K562 (cell line): Measurements from ENCODE around the gene DNAJC8. TPM values are rescaled to one million over a fixed set of nuclear protein-coding genes. Genes with fewer than 3 reads are reported as not detected.
A peak's percentile ranks its signal among the peaks of the same experiment; 100 is the strongest.

Experiments
- ATF1 ChIP-seq, 2 experiments: fragments of 450-650 bp in 1 of 2; IDR thresholded peaks; 2 replicates each; pipeline ENCODE4 v1.6.1; 2016; ENCODE audit warnings: missing compliant biosample characterization in 1 of 2, missing genetic modification characterization in 1 of 2
- ATF7 ChIP-seq: fragments of 450-650 bp; IDR thresholded peaks from 2 replicates; pipeline ENCODE4 v1.7.1; 2014; ENCODE audit warnings: mild to moderate bottlenecking, moderate library complexity
- BRF1 ChIP-seq: IDR thresholded peaks from 3 replicates; pipeline ENCODE4 v1.6.1; 2011; ENCODE audit warnings: borderline replicate concordance, mild to moderate bottlenecking; ENCODE audit not compliant: insufficient read length; ENCODE audit errors: extremely low read depth
- CHD4 ChIP-seq: fragments of 200-600 bp; sonication (generic); IDR thresholded peaks from 3 replicates; pipeline ENCODE4 v1.6.1; 2012; ENCODE audit warnings: low read depth, mild to moderate bottlenecking, mixed read lengths, low read length, inconsistent platforms; ENCODE audit not compliant: insufficient read depth, insufficient replicate concordance, poor library complexity, severe bottlenecking
- IRF2 ChIP-seq: sonication (generic); formaldehyde crosslinking; IDR thresholded peaks from 2 replicates; pipeline ENCODE4 v1.8.1; 2022; ENCODE audit warnings: mild to moderate bottlenecking, missing genetic modification reagents
- KLF6 ChIP-seq: fragments of 250-450 bp; sonication (Bioruptor Pico); IDR thresholded peaks from 2 replicates; pipeline ENCODE4 v1.4.0; 2020; ENCODE audit warnings: mild to moderate bottlenecking, moderate library complexity, borderline replicate concordance
- LCOR ChIP-seq: sonication (generic); formaldehyde crosslinking; IDR thresholded peaks from 2 replicates; pipeline ENCODE4 v1.8.0; 2022; ENCODE audit warnings: mild to moderate bottlenecking, missing genetic modification reagents
- MLLT1 ChIP-seq, 2 experiments: fragments of 450-650 bp; IDR thresholded peaks; 2 replicates each; pipeline ENCODE4 v1.6.1; 2016
- NFIC ChIP-seq: fragments of 450-650 bp; IDR thresholded peaks from 2 replicates; pipeline ENCODE4 v1.6.1; 2017; ENCODE audit warnings: mild to moderate bottlenecking, inconsistent platforms
- NR2F6 ChIP-seq: fragments of 450-650 bp; formaldehyde crosslinking; IDR thresholded peaks from 2 replicates; pipeline ENCODE4 v1.4.0; 2020; ENCODE audit warnings: mild to moderate bottlenecking
- PRPF4 ChIP-seq: fragments of 200-400 bp; formaldehyde crosslinking; IDR thresholded peaks from one replicate; pipeline ENCODE4 v1.6.1; 2017; ENCODE audit warnings: low read length, low read depth, mild to moderate bottlenecking; ENCODE audit not compliant: insufficient read depth, poor library complexity, severe bottlenecking
- RB1 ChIP-seq: fragments of 450-650 bp; IDR thresholded peaks from 2 replicates; pipeline ENCODE4 v1.6.1; 2017; ENCODE audit warnings: low read depth, mild to moderate bottlenecking
- SP1 ChIP-seq: sonication (generic); formaldehyde crosslinking; IDR thresholded peaks from 2 replicates; pipeline ENCODE4 v1.8.1; 2022; ENCODE audit warnings: mild to moderate bottlenecking, missing genetic modification reagents
- SPI1 ChIP-seq: IDR thresholded peaks from 2 replicates; pipeline ENCODE4 v1.6.1; 2011; ENCODE audit warnings: low read depth, low read length, control low read depth, borderline replicate concordance
- TAF1 ChIP-seq: IDR thresholded peaks from 2 replicates; pipeline ENCODE4 v1.6.1; 2011; ENCODE audit warnings: mild to moderate bottlenecking, low read length, moderate library complexity; ENCODE audit not compliant: insufficient read depth, control insufficient read depth, severe bottlenecking; ENCODE audit errors: extremely low read depth
- USF1 ChIP-seq: sonication (generic); formaldehyde crosslinking; IDR thresholded peaks from 2 replicates; pipeline ENCODE4 v1.9.0; 2022; ENCODE audit warnings: mild to moderate bottlenecking, missing genetic modification reagents
- ZKSCAN8 ChIP-seq: fragments of 200-800 bp; sonication (Bioruptor generic); IDR thresholded peaks from 2 replicates; pipeline ENCODE4 v1.6.1; 2016; ENCODE audit warnings: missing genetic modification characterization, missing compliant biosample characterization
- ZNF274 ChIP-seq: IDR thresholded peaks from 2 replicates; pipeline ENCODE4 v1.6.1; 2011; ENCODE audit warnings: low read depth, mild to moderate bottlenecking, low read length, moderate library complexity, borderline replicate concordance
- ZNF609 ChIP-seq: sonication (generic); formaldehyde crosslinking; IDR thresholded peaks from 2 replicates; pipeline ENCODE4 v1.8.1; 2023; ENCODE audit warnings: missing genetic modification reagents, mild to moderate bottlenecking, borderline replicate concordance
- polyA plus RNA-seq, 8 experiments: library from polyadenylated mRNA; depleted of rRNA in 4 of 8; stranded (reverse) in 5 of 8; unstranded in 3 of 8; fragments of >200 nt; fragmentation: Nextera tagmentation in 2 of 8; fragmentation: Illumina TruSeq in 1 of 8; extraction: Ambion mirVana in 2 of 8; extraction: Trizol in 1 of 8; gene quantifications; 2 replicates each; pipeline versions ENCODE4 v1.2.1 to v1.2.3, GENCODE V29; 2011 to 2014; ENCODE audit warnings: inconsistent platforms in 1 of 8, missing spikeins in 1 of 8
- total RNA-seq, 7 experiments: library from RNA; depleted of rRNA in 6 of 7; stranded (reverse); fragments of >200 nt in 6 of 7; fragmentation: Illumina TruSeq in 2 of 7; extraction: Trizol in 2 of 7; gene quantifications; 2 replicates each; pipeline versions ENCODE4 v1.2.1 to v1.2.3, GENCODE V29; 2011 to 2021; ENCODE audit warnings: low replicate concordance in 1 of 7

Gene DNAJC8
- total and polyA plus RNA-seq, 9 of the 15 experiments (the other 6 are each of a cell fraction or from before 2014, with no cell fraction given): 143 to 508 (median 209) TPM

GRCh38 chr1:28259252-28259933 is 26.6 kb upstream of the DNAJC8 start, which contains the start of gene SESN2 (continued):
- TF ChIP-seq ZKSCAN8 (CRISPR knock-in tag): no peak; the same call in 1 of the 2 replicates
- peak; percentile 80 to 93 for TF ChIP-seq MLLT1 (IDR thresholded peaks at IDR 0.05)
- TF ChIP-seq ZNF274: no peak
- TF ChIP-seq SPI1: peak; percentile 23; the same call in 1 of the 2 replicates
- TF ChIP-seq ATF7: peak; percentile 96
- peak; percentile 29 for TF ChIP-seq RB1
- no peak for TF ChIP-seq BRF1
- peak; percentile 74 for TF ChIP-seq LCOR
- peak; percentile 50 for TF ChIP-seq NFIC
- no peak; the same call in 1 of the 2 replicates for TF ChIP-seq ATF1 (CRISPR knock-in tag; IDR thresholded peaks at IDR 0.05)
- peak; percentile 81 for TF ChIP-seq ATF1 (tag; IDR thresholded peaks at IDR 0.05)
- no peak for TF ChIP-seq IRF2 (CRISPR knock-in tag)
- TF ChIP-seq KLF6 (CRISPR knock-in tag): 0 out of 2 replicates have a peak, but pooled peaks have one; percentile 2
- no peak for TF ChIP-seq USF1 (CRISPR knock-in tag)
- peak; percentile 98 for TF ChIP-seq TAF1
- TF ChIP-seq ZNF609 (CRISPR knock-in tag): peak; percentile 92; the same call in 1 of the 2 replicates
- no peak for TF ChIP-seq NR2F6 (CRISPR knock-in tag)
- peak; percentile 89 for TF ChIP-seq SP1 (CRISPR knock-in tag)
- TF ChIP-seq CHD4: no peak
- TF ChIP-seq PRPF4: peak; percentile 98
